Stimulated activated CD4-positive, alpha-beta T cell treated with anti-CD3 and anti-CD28 coated beads, TNF-alpha, amount 100 ng/mL, for 48 hours (primary cell): ENCODE measurements around the gene ZFYVE28.
"Not testable (repeated sequence)": the region's sequence is repeated elsewhere in the genome, so short reads cannot be mapped to it uniquely, and the experiment has no call there.

Experiments used
- DNase-seq, 3 donors: peaks; one replicate each; pipeline ENCODE4 v3.0.0-alpha.2; 2020; ENCODE audit warnings: low read depth in 3 of 3

Gene ZFYVE28

GRCh38 chr4:2446656-2447564 is 28.5 kb upstream of the ZFYVE28 start:
- DNase-seq: no peak

GRCh38 chr4:2445571-2445970 is 27.1 kb upstream of the ZFYVE28 start:
- no peak for DNase-seq

DNA sequence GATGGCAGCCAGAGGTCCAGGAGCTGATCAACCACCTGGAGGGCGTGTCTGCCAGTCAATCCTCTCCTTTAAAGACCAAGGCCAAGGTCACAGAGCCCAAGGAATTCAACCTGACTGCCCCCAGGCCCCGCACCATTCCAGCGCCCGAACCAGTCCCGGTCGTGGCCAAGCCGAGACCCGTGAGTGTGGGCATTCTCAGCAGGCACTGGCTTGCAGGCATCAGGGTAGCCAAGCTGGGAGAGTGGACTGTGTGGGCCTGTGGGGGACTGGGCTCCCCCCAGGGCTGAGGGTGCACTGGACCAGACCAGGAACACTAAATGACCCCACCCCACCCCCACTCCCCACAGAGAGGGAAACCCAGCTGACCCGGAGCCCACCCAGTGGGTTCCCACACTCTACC is 26.7 kb upstream of the ZFYVE28 start:
- DNase-seq: no peak

- no peak for DNase-seq
Measured at GRCh38 chr4:2443956-2444740, 25.7 kb upstream of the ZFYVE28 start.

DNA sequence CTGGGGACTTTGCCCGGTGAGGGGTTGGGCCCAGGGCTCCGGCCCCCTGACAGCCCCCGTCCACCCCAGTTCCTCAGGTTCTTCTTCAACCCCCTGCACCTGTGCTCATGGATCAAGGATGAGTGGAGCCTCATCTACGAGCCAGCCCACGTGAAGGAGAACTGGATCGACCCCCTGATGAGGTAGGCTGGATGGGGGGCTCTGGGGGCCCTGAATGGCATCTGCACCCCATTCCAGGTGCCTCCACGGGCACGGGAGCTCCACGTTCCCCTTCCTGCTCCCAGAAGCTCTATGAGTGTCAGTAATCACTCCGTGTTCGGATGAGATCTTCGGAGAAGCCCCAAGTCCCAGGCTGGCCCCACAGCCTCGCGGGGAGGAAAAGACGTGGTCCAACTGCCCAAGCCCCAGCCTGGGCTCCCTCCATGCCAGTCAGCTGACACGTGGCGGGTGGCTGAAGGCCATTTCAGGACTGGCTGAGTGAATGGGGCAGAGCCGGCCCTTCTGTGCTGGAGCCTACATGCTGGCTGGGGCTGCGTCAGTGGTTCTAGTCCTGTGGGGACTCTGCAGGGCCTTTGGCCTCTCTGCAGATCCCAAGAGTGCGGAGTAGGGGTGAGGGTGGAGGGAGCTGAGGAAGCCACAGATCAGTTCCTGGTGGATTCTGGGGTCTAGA is 24.8 kb upstream of the ZFYVE28 start:
- DNase-seq: no peak

- DNase-seq: no peak
Measured at GRCh38 chr4:2442175-2442993, 23.9 kb upstream of the ZFYVE28 start.

DNA sequence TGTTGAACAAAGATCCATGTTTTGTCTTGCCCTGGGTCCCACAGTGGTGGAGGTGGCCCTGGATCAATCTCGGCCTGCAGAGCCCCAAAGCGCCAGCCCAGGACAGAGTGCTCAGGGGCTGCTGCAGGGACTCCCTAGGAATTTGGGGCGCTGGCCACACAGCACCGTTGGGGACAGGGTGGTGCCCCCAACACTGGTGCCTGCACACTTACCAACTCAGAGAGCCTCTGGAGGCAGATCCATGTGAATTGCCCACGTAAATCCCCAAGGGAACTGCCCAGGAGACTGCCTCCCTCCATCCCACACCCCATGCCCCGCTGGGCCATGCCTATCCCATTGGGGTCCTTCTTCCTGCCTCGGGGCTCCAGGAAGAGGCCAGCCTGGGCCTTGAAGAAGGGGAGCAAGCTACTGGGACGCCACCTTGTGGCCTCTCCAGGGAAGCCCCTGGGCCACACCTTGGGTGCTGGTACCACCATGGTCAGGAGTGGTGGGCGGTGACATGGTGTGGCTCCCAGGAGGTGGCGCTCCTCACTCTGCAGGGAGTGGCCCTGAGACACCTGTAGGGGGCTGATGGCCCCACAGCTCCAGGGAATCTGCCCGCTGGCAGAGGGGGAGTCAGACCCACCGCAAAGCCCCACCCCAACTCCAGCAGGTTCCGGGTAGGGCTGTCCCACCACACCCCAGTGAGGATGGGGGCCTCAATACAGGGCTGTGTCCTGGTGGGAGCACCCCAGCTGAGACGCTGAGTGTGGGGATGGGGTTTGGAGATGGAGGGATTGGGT is 23.1 kb upstream of the ZFYVE28 start:
- peak; percentile 65 to 78 (median 74) for DNase-seq

DNA sequence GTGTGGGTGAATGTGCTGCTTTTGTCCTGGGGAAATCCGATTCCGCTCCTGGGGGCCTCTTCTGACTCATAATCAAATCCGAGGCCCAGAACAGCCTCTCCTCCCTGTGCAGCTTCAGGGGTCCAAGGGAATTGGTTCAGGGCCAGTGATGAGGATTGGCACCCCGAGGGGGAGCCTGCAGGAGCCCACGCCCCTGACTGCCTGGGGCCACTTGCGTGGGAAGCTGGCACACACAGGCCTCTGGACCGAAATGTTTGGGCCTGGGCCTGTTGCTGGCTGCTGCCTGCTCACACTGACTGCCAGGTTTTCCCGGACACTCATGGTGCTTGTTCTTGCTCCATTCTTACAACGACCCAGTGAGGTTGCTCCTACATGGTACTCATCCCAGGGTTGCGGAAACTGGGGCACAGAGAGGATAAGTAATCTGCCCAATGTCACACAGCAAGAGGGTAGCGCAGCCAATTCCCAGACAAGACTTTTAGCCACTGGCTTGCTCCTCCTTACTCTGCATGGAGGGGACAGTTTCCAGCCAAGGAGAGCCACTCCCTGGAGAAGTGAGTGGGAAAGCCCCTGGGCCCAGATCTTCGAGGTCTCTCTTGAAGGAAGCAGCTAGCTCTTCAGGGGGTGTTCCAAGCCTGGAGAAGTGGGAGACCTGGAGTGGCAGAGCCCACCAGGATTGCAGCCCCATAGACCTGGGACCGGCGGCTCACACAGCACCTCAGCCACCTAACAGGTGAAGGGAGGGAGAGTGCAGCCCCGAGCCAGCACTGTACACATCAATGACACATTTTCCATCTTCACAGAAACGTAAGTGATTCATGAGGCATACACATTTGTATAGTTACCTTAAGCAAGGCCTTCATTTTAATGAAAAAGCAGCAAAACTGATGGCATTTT is 20.6 kb upstream of the ZFYVE28 start:
- DNase-seq: no peak

GRCh38 chr4:2437475-2438215 is 19.2 kb upstream of the ZFYVE28 start:
- DNase-seq: no peak

GRCh38 chr4:2436761-2437474 is 18.5 kb upstream of the ZFYVE28 start:
- no peak for DNase-seq

- no peak for DNase-seq
Measured at GRCh38 chr4:2436301-2436700, 17.9 kb upstream of the ZFYVE28 start.

DNA sequence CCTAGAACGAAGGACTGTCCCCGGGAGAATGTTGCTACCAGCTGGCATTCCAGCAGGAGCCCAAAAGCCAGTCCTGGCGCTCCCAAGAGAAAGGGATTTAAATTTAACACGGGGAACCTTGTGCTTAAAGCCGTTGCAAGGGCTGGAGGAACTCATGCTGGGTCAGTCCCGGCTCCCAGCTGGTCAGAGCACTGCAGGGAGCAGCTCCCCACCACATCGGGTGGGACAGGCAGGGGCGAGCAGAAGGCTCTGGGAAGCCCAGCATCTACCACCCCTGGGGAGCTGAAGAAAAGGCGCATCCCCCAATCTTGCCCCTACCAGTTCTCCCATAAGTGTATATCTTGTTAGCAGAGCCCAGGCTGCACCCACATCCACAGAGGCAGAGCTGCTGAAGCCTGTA is 16.0 kb upstream of the ZFYVE28 start:
- DNase-seq: no peak

GRCh38 chr4:2433609-2434350 is 15.3 kb upstream of the ZFYVE28 start:
- no peak for DNase-seq

GRCh38 chr4:2432991-2433530 is 14.6 kb upstream of the ZFYVE28 start:
- DNase-seq: no peak

DNA sequence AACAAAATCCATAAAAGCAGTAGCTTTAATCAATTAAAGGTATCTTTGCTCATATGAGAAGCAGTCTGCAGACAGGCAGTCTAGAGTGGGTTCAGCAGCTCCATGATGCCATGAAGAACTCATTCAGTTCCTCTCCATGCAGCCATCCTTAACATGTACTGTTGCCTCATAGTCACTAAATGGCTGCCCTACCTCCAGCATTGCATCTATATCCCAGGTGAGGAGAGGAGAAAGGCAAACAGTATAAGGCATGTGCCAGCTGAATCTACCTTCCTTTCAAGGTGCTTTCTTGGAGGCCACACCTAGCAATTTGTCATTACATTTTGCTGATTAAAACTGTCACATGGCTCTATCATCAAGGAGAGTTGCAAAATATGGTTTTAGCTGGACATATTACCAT is 13.6 kb upstream of the ZFYVE28 start:
- no peak for DNase-seq

DNA sequence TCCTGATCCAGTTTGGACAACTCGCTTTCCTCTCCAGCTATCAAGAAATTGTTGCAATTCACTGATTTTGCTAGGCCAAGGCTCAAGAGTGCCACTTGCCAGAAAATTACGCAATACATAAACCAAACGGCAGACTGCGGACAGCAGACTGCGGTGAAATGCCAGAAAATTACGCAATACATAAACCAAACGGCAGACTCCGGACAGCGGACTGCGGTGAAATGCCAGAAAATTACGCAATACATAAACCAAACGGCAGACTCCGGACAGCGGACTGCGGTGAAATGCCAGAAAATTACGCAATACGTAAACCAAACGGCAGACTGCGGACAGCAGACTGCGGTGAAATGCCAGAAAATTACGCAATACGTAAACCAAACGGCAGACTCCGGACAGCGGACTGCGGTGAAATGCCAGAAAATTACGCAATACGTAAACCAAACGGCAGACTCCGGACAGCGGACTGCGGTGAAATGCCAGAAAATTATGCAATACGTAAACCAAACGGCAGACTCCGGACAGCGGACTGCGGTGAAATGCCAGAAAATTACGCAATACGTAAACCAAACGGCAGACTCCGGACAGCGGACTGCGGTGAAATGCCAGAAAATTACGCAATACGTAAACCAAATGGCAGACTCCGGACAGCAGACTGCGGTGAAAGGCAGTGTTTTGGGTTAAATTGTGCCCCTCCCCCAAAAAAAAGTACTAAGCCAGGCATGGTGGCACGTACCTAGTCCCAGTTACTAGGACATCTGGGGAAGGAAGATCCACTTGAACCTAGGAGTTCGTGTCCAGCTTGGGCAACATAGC is 11.7 kb upstream of the ZFYVE28 start:
- DNase-seq: not testable (repeated sequence)
